B cell (primary cell): ENCODE results near the gene FAM174C. TPM values are rescaled to one million over a fixed set of nuclear protein-coding genes. Genes with fewer than 3 reads are reported as not detected.

Experiments
- ATAC-seq: fragments of 200-7000 bp; cut with Tn5 transposase; one replicate; pipeline ENCODE4 v1.10.0; 2021; ENCODE audit warnings: low read depth, mild to moderate bottlenecking, moderate number of reproducible peaks, moderate library complexity
- CTCF ChIA-PET: fragments of 350-600 bp; sonication (Branson Sonifier 250); formaldehyde crosslinking; loops from one replicate; lab custom pipeline; 2021; ENCODE audit warnings: antibody characterized with exemption, inconsistent platforms; lab: Charles Lee
- POLR2A ChIA-PET: fragments of 350-600 bp; sonication (Branson Sonifier 250); formaldehyde crosslinking; loops from one replicate; lab custom pipeline; 2021; ENCODE audit warnings: antibody characterized with exemption; lab: Charles Lee
- DNase-seq: peaks from one replicate; pipeline ENCODE4 v3.0.0; 2013
- H2AFZ ChIP-seq: 2 replicates; pipeline ENCODE4 v1.6.1; 2012; ENCODE audit warnings: mild to moderate bottlenecking, low read depth, low read length; ENCODE audit not compliant: insufficient read depth, poor library complexity, severe bottlenecking
- H3K27ac ChIP-seq, 2 donors: 1 replicate in 1 of 2; 2 replicates in 1 of 2; pipeline ENCODE4 v1.5.1; 2012 to 2013; ENCODE audit warnings: low read length in 2 of 2, mild to moderate bottlenecking in 2 of 2, moderate library complexity in 1 of 2
- H3K27me3 ChIP-seq, 4 experiments: fragments of 200-600 bp in 1 of 4; sonication (generic) in 1 of 4; replicated peaks in 1 of 4; 1 replicate in 2 of 4; 2 replicates in 2 of 4; pipeline versions ENCODE4 v1.6.1 to v1.7.0; 2013 to 2016; ENCODE audit warnings: low read length in 3 of 4, mild to moderate bottlenecking in 2 of 4, mixed read lengths in 1 of 4, moderate library complexity in 1 of 4; ENCODE audit not compliant: insufficient read depth in 4 of 4, control insufficient read depth in 3 of 4; ENCODE audit errors: control extremely low read depth in 1 of 4
- H3K36me3 ChIP-seq, 2 experiments: replicated peaks in 1 of 2; 1 replicate in 1 of 2; 2 replicates in 1 of 2; pipeline versions ENCODE4 v1.6.1 to v1.7.1; 2013; ENCODE audit warnings: low read length in 1 of 2; ENCODE audit not compliant: insufficient read depth in 2 of 2, control insufficient read depth in 1 of 2; ENCODE audit errors: control extremely low read depth in 1 of 2, extremely low read depth in 1 of 2
- H3K4me1 ChIP-seq, 2 donors: fragments of 200-600 bp in 1 of 2; sonication (generic) in 1 of 2; 1 replicate in 1 of 2; 2 replicates in 1 of 2; pipeline versions ENCODE4 v1.5.1 to v1.6.1; 2013 to 2017; ENCODE audit warnings: low read length in 2 of 2; ENCODE audit not compliant: control insufficient read depth in 2 of 2, insufficient read depth in 2 of 2
- H3K4me2 ChIP-seq: replicated peaks from 2 replicates; pipeline ENCODE3; 2012; ENCODE audit warnings: mild to moderate bottlenecking, low read depth, low read length; ENCODE audit not compliant: poor library complexity, severe bottlenecking
- H3K4me3 ChIP-seq, 5 experiments: fragments of 200-600 bp in 1 of 5; sonication (generic) in 1 of 5; 1 replicate in 3 of 5; 2 replicates in 2 of 5; pipeline versions ENCODE4 v1.5.1 to v1.7.0; 2011 to 2016; ENCODE audit warnings: low read length in 4 of 5, mild to moderate bottlenecking in 4 of 5, low read depth in 2 of 5, control low read depth in 1 of 5, moderate library complexity in 1 of 5; ENCODE audit not compliant: insufficient read depth in 1 of 5; ENCODE audit errors: control extremely low read depth in 1 of 5, extremely low read depth in 1 of 5
- H3K79me2 ChIP-seq: fragments of 200-600 bp; sonication (generic); one replicate; pipeline ENCODE4 v1.6.0; 2016; ENCODE audit warnings: low read length; ENCODE audit not compliant: control insufficient read depth, insufficient read depth
- H3K9ac ChIP-seq: fragments of 200-600 bp; sonication (generic); 2 replicates; pipeline ENCODE4 v1.6.1; 2017; ENCODE audit warnings: mild to moderate bottlenecking, low read length, moderate library complexity
- H3K9me3 ChIP-seq, 3 donors: one replicate each; pipeline versions ENCODE4 v1.6.1 to v1.7.1; 2013; ENCODE audit warnings: low read length in 2 of 3; ENCODE audit not compliant: control insufficient read depth in 2 of 3, insufficient read depth in 1 of 3; ENCODE audit errors: control extremely low read depth in 1 of 3
- H4K20me1 ChIP-seq: 2 replicates; pipeline ENCODE4 v1.6.0; 2012; ENCODE audit warnings: mild to moderate bottlenecking, low read length; ENCODE audit not compliant: insufficient read depth, control insufficient read depth, poor library complexity, severe bottlenecking
- H3K27ac Mint-ChIP-seq: one replicate; pipeline ENCODE4 v1.8.0; 2021; ENCODE audit warnings: mixed read lengths
- H3K27me3 Mint-ChIP-seq: one replicate; pipeline ENCODE4 v1.8.0; 2021; ENCODE audit warnings: mixed read lengths
- H3K4me1 Mint-ChIP-seq: one replicate; pipeline ENCODE4 v1.8.0; 2021; ENCODE audit warnings: mixed read lengths
- H3K4me3 Mint-ChIP-seq: one replicate; pipeline ENCODE4 v1.8.0; 2021; ENCODE audit warnings: mixed read lengths
- H3K9me3 Mint-ChIP-seq: one replicate; pipeline ENCODE4 v1.8.0; 2022; ENCODE audit warnings: mixed read lengths; ENCODE audit not compliant: insufficient read depth
- EZH2 ChIP-seq: IDR thresholded peaks from 2 replicates; pipeline ENCODE4 v1.6.1; 2012; ENCODE audit warnings: borderline replicate concordance, low read depth, mild to moderate bottlenecking, moderate library complexity, low read length; ENCODE audit not compliant: insufficient read depth, poor library complexity, severe bottlenecking
- WGBS: methylation state at CpG from one replicate; pipeline ENCODE4 v1.1.5; 2013; ENCODE audit warnings: missing lambda C conversion rate; ENCODE audit not compliant: insufficient coverage; 5-methylcytosine and 5-hydroxymethylcytosine counted together
- intact Hi-C: fragments of 100-400 bp; cut with micrococcal nuclease; formaldehyde crosslinking; loops from one replicate; pipeline ENCODE4 v1.10.0; 2022
- polyA plus RNA-seq: library from polyadenylated mRNA; depleted of rRNA; stranded (reverse); fragments of >200 nt; gene quantifications from 2 replicates; pipeline ENCODE4 v1.2.3, GENCODE V29; 2012
- total RNA-seq, 2 donors: library from RNA; stranded (reverse); fragments of 120-200 nt in 1 of 2; gene quantifications; 1 replicate in 1 of 2; 2 replicates in 1 of 2; pipeline versions ENCODE4 v1.2.3 to v1.2.4, GENCODE V29; 2013 to 2022
- TF ChIP-seq, protein P1 (sequence below): fragments of 200-600 bp; IDR thresholded peaks from one replicate; pipeline ENCODE4 v1.8.0; 2022; ENCODE audit warnings: antibody characterized with exemption, mild to moderate bottlenecking

The FAM174C gene
- total and polyA plus RNA-seq, 2 donors (not counting 1 experiment from before 2014, with no cell fraction given) = 41.1 to 70.6 TPM

- H3K27ac ChIP-seq = no peak overlapping the region
- H3K9me3 Mint-ChIP-seq = no peaks in the 10 kb centered on the region
- H3K9me3 ChIP-seq = no peaks in the 10 kb centered on the region
- CTCF ChIA-PET = interaction anchor here (1.1 kb wide), 1 partner anchor 117 kb away, joined by 4 read pairs; no protein-coding TSS in a partner anchor
- no peaks in the 10 kb centered on the region for H3K4me1 ChIP-seq
- intact Hi-C loops = no loop called here
- no peaks in the 10 kb centered on the region for H3K27me3 ChIP-seq
- no peak for ATAC-seq
- no peak overlapping the region for H3K4me2 ChIP-seq
- WGBS = 92% methylated on average over 55 of the region's 61 CpGs
- peaks cover 6% of the 10 kb centered on the region for H4K20me1 ChIP-seq
- H3K4me1 Mint-ChIP-seq = no peaks in the 10 kb centered on the region
- POLR2A ChIA-PET = no interaction called here
- H3K4me3 ChIP-seq = no peak overlapping the region
- DNase-seq = no peak
- no peak overlapping the region for H3K27ac Mint-ChIP-seq
- H2AFZ ChIP-seq = no peak overlapping the region
- TF ChIP-seq, protein P1, sequence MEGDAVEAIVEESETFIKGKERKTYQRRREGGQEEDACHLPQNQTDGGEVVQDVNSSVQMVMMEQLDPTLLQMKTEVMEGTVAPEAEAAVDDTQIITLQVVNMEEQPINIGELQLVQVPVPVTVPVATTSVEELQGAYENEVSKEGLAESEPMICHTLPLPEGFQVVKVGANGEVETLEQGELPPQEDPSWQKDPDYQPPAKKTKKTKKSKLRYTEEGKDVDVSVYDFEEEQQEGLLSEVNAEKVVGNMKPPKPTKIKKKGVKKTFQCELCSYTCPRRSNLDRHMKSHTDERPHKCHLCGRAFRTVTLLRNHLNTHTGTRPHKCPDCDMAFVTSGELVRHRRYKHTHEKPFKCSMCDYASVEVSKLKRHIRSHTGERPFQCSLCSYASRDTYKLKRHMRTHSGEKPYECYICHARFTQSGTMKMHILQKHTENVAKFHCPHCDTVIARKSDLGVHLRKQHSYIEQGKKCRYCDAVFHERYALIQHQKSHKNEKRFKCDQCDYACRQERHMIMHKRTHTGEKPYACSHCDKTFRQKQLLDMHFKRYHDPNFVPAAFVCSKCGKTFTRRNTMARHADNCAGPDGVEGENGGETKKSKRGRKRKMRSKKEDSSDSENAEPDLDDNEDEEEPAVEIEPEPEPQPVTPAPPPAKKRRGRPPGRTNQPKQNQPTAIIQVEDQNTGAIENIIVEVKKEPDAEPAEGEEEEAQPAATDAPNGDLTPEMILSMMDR = no peak
- no peak for TF ChIP-seq EZH2
- H3K4me3 Mint-ChIP-seq = no peak overlapping the region
- H3K36me3 ChIP-seq = peaks cover 0 to 5% of the 10 kb centered on the region in 2 experiments
- no peaks in the 10 kb centered on the region for H3K27me3 Mint-ChIP-seq
- H3K79me2 ChIP-seq = no peaks in the 10 kb centered on the region
- no peak overlapping the region for H3K9ac ChIP-seq
Observed at GRCh38 chr19:1229924-1230782, 45.2 kb upstream of the FAM174C start.
